GM18498 (cell line): ENCODE data around the gene RNF26.
"Not testable (repeated sequence)": the region's sequence is repeated elsewhere in the genome, so short reads cannot be mapped to it uniquely, and the experiment has no call there.

Experiments
- ATAC-seq: cut with Tn5 transposase; IDR thresholded peaks from one replicate; pipeline ENCODE4 v1.9.1; 2021; ENCODE audit warnings: mild to moderate bottlenecking, moderate library complexity; ENCODE audit not compliant: unreplicated experiment

The RNF26 gene

GRCh38 chr11:119381181-119381988, 47.1 kb downstream of the RNF26 start, which contains the start of gene USP2:
USP2 (minus strand) TSS chr11:119381690; CDS start chr11:119373480, 8,210 bp downstream.
- peak; percentile 99 for ATAC-seq

- no peak for ATAC-seq
Measured at GRCh38 chr11:119382101-119382500, 47.8 kb downstream of the RNF26 start.

GRCh38 chr11:119382513-119382912, 48.2 kb downstream of the RNF26 start:
- ATAC-seq, result not testable (repeated sequence)

- ATAC-seq, result no peak
Measured at GRCh38 chr11:119384332-119384731, 50.0 kb downstream of the RNF26 start.
